Measurements from ENCODE around the gene CACNG1.
"Not testable (repeated sequence)": the region's sequence is repeated elsewhere in the genome, so short reads cannot be mapped to it uniquely, and the experiment has no call there.

The CACNG1 gene

GRCh38 chr17:67076290-67076689, 31.9 kb downstream of the CACNG1 start:
- Histone ChIP-seq H3K27me3 (ENCODE audit: control insufficient read depth, insufficient read depth, low read length, poor library complexity, severe bottlenecking) (no peaks in the 10 kb centered on the region), H3K27ac (ENCODE audit: insufficient read depth, low read depth, low read length, poor library complexity, severe bottlenecking) (no peak overlapping the region), H3K4me3 (ENCODE audit: insufficient read depth, low read depth, low read length) (no peak overlapping the region), H3K4me1 (ENCODE audit: control insufficient read depth, insufficient read depth, low read length) (no peaks in the 10 kb centered on the region), H3K36me3 (ENCODE audit: control insufficient read depth, insufficient read depth, low read length) (no peaks in the 10 kb centered on the region), H3K9me3 (ENCODE audit: control insufficient read depth, low read length) (no peaks in the 10 kb centered on the region)
- 92 to 94% methylated on average over 7 of the region's 7 CpGs for WGBS, 2 experiments

GRCh38 chr17:67078292-67078691, 33.9 kb downstream of the CACNG1 start:
- Histone ChIP-seq H3K27ac (ENCODE audit: insufficient read depth, low read depth, low read length, poor library complexity, severe bottlenecking) (no peak overlapping the region), H3K4me1 (ENCODE audit: control insufficient read depth, insufficient read depth, low read length) (no peaks in the 10 kb centered on the region), H3K36me3 (ENCODE audit: control insufficient read depth, insufficient read depth, low read length) (no peaks in the 10 kb centered on the region), H3K4me3 (ENCODE audit: insufficient read depth, low read depth, low read length) (no peak overlapping the region), H3K27me3 (ENCODE audit: control insufficient read depth, insufficient read depth, low read length, poor library complexity, severe bottlenecking) (no peaks in the 10 kb centered on the region), H3K9me3 (ENCODE audit: control insufficient read depth, low read length) (no peaks in the 10 kb centered on the region)
- WGBS, 2 experiments, result 95 to 96% methylated on average over 11 of the region's 11 CpGs

- Histone ChIP-seq H3K27me3 (ENCODE audit: control insufficient read depth, insufficient read depth, low read length, poor library complexity, severe bottlenecking) (no peaks in the 10 kb centered on the region), H3K4me3 (ENCODE audit: insufficient read depth, low read depth, low read length) (no peak overlapping the region), H3K36me3 (ENCODE audit: control insufficient read depth, insufficient read depth, low read length) (no peaks in the 10 kb centered on the region), H3K27ac (ENCODE audit: insufficient read depth, low read depth, low read length, poor library complexity, severe bottlenecking) (no peak overlapping the region), H3K4me1 (ENCODE audit: control insufficient read depth, insufficient read depth, low read length) (no peaks in the 10 kb centered on the region), H3K9me3 (ENCODE audit: control insufficient read depth, low read length) (no peaks in the 10 kb centered on the region)
- WGBS, 2 experiments, result 93% methylated on average over 2 of the region's 2 CpGs
These were observed 35.1 kb downstream of the CACNG1 start for GRCh38 chr17:67079491-67079890.

DNA sequence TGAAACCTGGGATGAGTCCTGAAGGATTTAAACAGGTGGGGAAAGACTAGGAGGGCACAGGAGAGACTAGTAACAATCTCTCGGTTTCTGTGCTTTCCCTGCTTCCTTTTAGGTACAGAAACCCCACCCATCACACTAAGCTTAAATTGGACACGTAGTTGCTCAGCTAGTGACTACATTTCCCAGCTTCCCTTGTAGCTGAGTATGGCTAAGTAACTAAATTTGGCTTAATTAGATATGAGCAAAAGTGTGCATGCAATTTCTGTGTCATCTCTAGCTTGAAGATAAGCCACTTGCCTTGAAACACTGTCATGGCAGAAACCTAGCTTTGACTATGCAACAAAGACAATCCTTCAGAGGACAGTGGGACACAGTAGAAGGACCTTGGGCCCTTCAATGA, 36.5 kb downstream of the CACNG1 start:
- no peaks in the 10 kb centered on the region for H3K9me3 ChIP-seq (ENCODE audit: control insufficient read depth, low read length)
- no peak overlapping the region for H3K27ac ChIP-seq (ENCODE audit: insufficient read depth, low read depth, low read length, poor library complexity, severe bottlenecking)
- 87 to 94% methylated on average over 2 of the region's 2 CpGs for WGBS, 2 experiments
- no peaks in the 10 kb centered on the region for H3K36me3 ChIP-seq (ENCODE audit: control insufficient read depth, insufficient read depth, low read length)
- H3K4me3 ChIP-seq (ENCODE audit: insufficient read depth, low read depth, low read length), result no peak overlapping the region
- no peaks in the 10 kb centered on the region for H3K27me3 ChIP-seq (ENCODE audit: control insufficient read depth, insufficient read depth, low read length, poor library complexity, severe bottlenecking)
- no peaks in the 10 kb centered on the region for H3K4me1 ChIP-seq (ENCODE audit: control insufficient read depth, insufficient read depth, low read length)

- H3K27me3 ChIP-seq (ENCODE audit: control insufficient read depth, insufficient read depth, low read length, poor library complexity, severe bottlenecking), result no peaks in the 10 kb centered on the region
- no peaks in the 10 kb centered on the region for H3K9me3 ChIP-seq (ENCODE audit: control insufficient read depth, low read length)
- H3K4me3 ChIP-seq (ENCODE audit: insufficient read depth, low read depth, low read length), result no peak overlapping the region
- no peaks in the 10 kb centered on the region for H3K4me1 ChIP-seq (ENCODE audit: control insufficient read depth, insufficient read depth, low read length)
- WGBS, 2 experiments, result no CpG with 5 or more reads among the region's 1 CpG
- H3K27ac ChIP-seq (ENCODE audit: insufficient read depth, low read depth, low read length, poor library complexity, severe bottlenecking), result no peak overlapping the region
- H3K36me3 ChIP-seq (ENCODE audit: control insufficient read depth, insufficient read depth, low read length), result no peaks in the 10 kb centered on the region
These were observed 37.8 kb downstream of the CACNG1 start for GRCh38 chr17:67082107-67082506.

DNA sequence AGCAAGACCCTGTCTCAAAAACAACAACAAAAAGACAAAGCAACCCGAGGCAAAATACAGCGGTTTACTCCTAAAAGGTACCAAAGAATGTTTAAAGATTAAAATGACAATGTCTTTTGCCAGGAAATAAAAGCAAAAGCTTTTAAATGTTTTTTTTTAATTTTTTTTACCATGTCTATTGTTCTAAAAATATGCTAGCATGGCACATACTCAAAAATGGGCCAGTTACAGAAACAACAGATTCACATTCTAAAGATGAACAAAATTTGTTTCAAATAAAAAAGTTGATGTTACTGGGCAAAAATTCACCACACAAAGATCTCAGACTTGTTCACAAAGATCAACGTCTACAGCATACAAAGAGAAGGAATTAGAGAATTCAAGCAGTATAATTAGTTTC, 41.1 kb downstream of the CACNG1 start:
- Histone ChIP-seq H3K36me3 (ENCODE audit: control insufficient read depth, insufficient read depth, low read length) (no peaks in the 10 kb centered on the region), H3K9me3 (ENCODE audit: control insufficient read depth, low read length) (no peaks in the 10 kb centered on the region), H3K27me3 (ENCODE audit: control insufficient read depth, insufficient read depth, low read length, poor library complexity, severe bottlenecking) (no peaks in the 10 kb centered on the region), H3K27ac (ENCODE audit: insufficient read depth, low read depth, low read length, poor library complexity, severe bottlenecking) (no peak overlapping the region), H3K4me3 (ENCODE audit: insufficient read depth, low read depth, low read length) (no peak overlapping the region), H3K4me1 (ENCODE audit: control insufficient read depth, insufficient read depth, low read length) (no peaks in the 10 kb centered on the region)
- 83 to 100% methylated on average over 2 of the region's 3 CpGs for WGBS, 2 experiments

GRCh38 chr17:67088639-67089038, 44.3 kb downstream of the CACNG1 start:
- WGBS, 2 experiments, result 96 to 100% methylated on average over 3 of the region's 3 CpGs

GRCh38 chr17:67090341-67090740, 46.0 kb downstream of the CACNG1 start:
- H3K36me3 ChIP-seq (ENCODE audit: control insufficient read depth, insufficient read depth, low read length), result no peaks in the 10 kb centered on the region
- H3K4me1 ChIP-seq (ENCODE audit: control insufficient read depth, insufficient read depth, low read length), result no peaks in the 10 kb centered on the region
- H3K27me3 ChIP-seq (ENCODE audit: control insufficient read depth, insufficient read depth, low read length, poor library complexity, severe bottlenecking), result no peaks in the 10 kb centered on the region
- no peak overlapping the region for H3K27ac ChIP-seq (ENCODE audit: insufficient read depth, low read depth, low read length, poor library complexity, severe bottlenecking)
- no peaks in the 10 kb centered on the region for H3K9me3 ChIP-seq (ENCODE audit: control insufficient read depth, low read length)
- H3K4me3 ChIP-seq (ENCODE audit: insufficient read depth, low read depth, low read length), result no peak overlapping the region

More at GRCh38 chr17:67088639-67089038, 44.3 kb downstream of the CACNG1 start:
- Histone ChIP-seq H3K9me3 (ENCODE audit: control insufficient read depth, low read length) (no peaks in the 10 kb centered on the region), H3K36me3 (ENCODE audit: control insufficient read depth, insufficient read depth, low read length) (no peaks in the 10 kb centered on the region), H3K4me1 (ENCODE audit: control insufficient read depth, insufficient read depth, low read length) (no peaks in the 10 kb centered on the region), H3K4me3 (ENCODE audit: insufficient read depth, low read depth, low read length) (no peak overlapping the region), H3K27ac (ENCODE audit: insufficient read depth, low read depth, low read length, poor library complexity, severe bottlenecking) (no peak overlapping the region), H3K27me3 (ENCODE audit: control insufficient read depth, insufficient read depth, low read length, poor library complexity, severe bottlenecking) (no peaks in the 10 kb centered on the region)

DNA sequence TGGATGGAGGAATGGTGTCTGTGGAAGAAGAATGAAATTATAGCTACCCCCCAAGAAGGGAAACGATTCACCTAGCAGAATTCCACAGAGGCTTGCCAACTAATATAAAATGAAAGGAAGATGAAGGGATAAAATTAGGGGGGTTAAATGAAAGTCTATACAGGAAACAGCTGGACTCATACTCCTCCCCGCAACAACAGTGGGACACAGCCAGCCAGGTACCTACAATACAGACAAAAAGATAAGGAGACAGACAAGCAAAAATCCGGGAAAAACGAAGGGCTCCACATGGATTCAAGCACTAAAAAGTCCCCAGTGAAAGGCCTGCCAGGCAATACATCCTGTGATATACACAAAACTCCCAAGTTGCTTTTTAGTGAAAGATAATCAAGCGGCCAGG, 47.9 kb downstream of the CACNG1 start:
- H3K4me3 ChIP-seq (ENCODE audit: insufficient read depth, low read depth, low read length), result no peak overlapping the region
- 92 to 93% methylated on average over 5 of the region's 5 CpGs for WGBS, 2 experiments

GRCh38 chr17:67092710-67093109, 48.4 kb downstream of the CACNG1 start:
- not testable (repeated sequence) for H3K4me3 ChIP-seq (ENCODE audit: insufficient read depth, low read depth, low read length); H3K27me3 ChIP-seq (ENCODE audit: control insufficient read depth, insufficient read depth, low read length, poor library complexity, severe bottlenecking); H3K27ac ChIP-seq (ENCODE audit: insufficient read depth, low read depth, low read length, poor library complexity, severe bottlenecking); H3K36me3 ChIP-seq (ENCODE audit: control insufficient read depth, insufficient read depth, low read length); H3K9me3 ChIP-seq (ENCODE audit: control insufficient read depth, low read length); H3K4me1 ChIP-seq (ENCODE audit: control insufficient read depth, insufficient read depth, low read length)
- 86% methylated on average over 6 of the region's 7 CpGs for WGBS, 2 experiments

More for the DNA sequence above, 47.9 kb downstream of the CACNG1 start:
- no peak overlapping the region for H3K27ac ChIP-seq (ENCODE audit: insufficient read depth, low read depth, low read length, poor library complexity, severe bottlenecking)
- H3K4me1 ChIP-seq (ENCODE audit: control insufficient read depth, insufficient read depth, low read length), result no peaks in the 10 kb centered on the region
- no peaks in the 10 kb centered on the region for H3K9me3 ChIP-seq (ENCODE audit: control insufficient read depth, low read length)
- H3K27me3 ChIP-seq (ENCODE audit: control insufficient read depth, insufficient read depth, low read length, poor library complexity, severe bottlenecking), result no peaks in the 10 kb centered on the region
- H3K36me3 ChIP-seq (ENCODE audit: control insufficient read depth, insufficient read depth, low read length), result no peaks in the 10 kb centered on the region

DNA sequence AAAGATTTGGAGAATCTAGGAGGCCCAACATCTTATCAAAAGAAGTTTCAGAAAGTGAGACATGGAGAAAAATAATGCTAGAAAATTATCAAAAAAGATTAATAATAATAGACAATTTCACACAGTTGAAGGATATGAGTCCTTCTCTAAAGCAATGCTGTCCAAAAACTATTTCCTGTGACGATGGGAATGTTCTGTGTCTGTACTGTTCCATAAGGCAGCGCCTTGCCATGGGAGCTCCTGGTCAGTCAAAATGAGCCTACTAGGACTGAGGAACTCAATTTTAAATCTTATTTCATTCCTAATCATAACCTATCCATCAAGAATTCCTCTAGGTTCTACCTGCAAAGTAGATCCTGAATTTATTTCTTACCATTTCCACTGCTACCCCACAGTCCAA, 49.0 kb downstream of the CACNG1 start:
- Histone ChIP-seq H3K4me3 (ENCODE audit: insufficient read depth, low read depth, low read length) (no peak overlapping the region), H3K9me3 (ENCODE audit: control insufficient read depth, low read length) (no peaks in the 10 kb centered on the region), H3K4me1 (ENCODE audit: control insufficient read depth, insufficient read depth, low read length) (no peaks in the 10 kb centered on the region), H3K27me3 (ENCODE audit: control insufficient read depth, insufficient read depth, low read length, poor library complexity, severe bottlenecking) (no peaks in the 10 kb centered on the region), H3K27ac (ENCODE audit: insufficient read depth, low read depth, low read length, poor library complexity, severe bottlenecking) (no peak overlapping the region), H3K36me3 (ENCODE audit: control insufficient read depth, insufficient read depth, low read length) (no peaks in the 10 kb centered on the region)
- 95 to 98% methylated on average over 2 of the region's 2 CpGs for WGBS, 2 experiments

All from ectodermal cell (in vitro differentiated cells).